Muscle of leg (tissue), 11 donors: Measurements from ENCODE around the gene MMP24. TPM values are rescaled to one million over a fixed set of nuclear protein-coding genes. Genes with fewer than 3 reads are reported as not detected.

Source experiments
- DNase-seq: peaks from one replicate; pipeline ENCODE4 v3.0.0; 2013
- H3K27ac ChIP-seq: one replicate; pipeline ENCODE4 v1.5.1; 2013; ENCODE audit warnings: mild to moderate bottlenecking, low read length, control low read depth
- H3K27me3 ChIP-seq: one replicate; pipeline ENCODE4 v1.6.1; 2013; ENCODE audit warnings: low read length; ENCODE audit not compliant: control insufficient read depth, insufficient read depth
- H3K36me3 ChIP-seq: one replicate; pipeline ENCODE4 v1.6.1; 2013; ENCODE audit warnings: low read length; ENCODE audit not compliant: control insufficient read depth, insufficient read depth
- H3K4me1 ChIP-seq: one replicate; pipeline ENCODE4 v1.6.1; 2013; ENCODE audit warnings: low read length; ENCODE audit not compliant: control insufficient read depth, insufficient read depth
- H3K4me3 ChIP-seq: one replicate; pipeline ENCODE4 v1.5.1; 2013; ENCODE audit warnings: low read length, control low read depth
- H3K9me3 ChIP-seq: replicated peaks from 2 replicates; pipeline ENCODE4 v1.6.1; 2013; ENCODE audit warnings: low read depth, low read length; ENCODE audit not compliant: control insufficient read depth
- WGBS: methylation state at CpG from one replicate; pipeline ENCODE4 v1.1.5; 2013; ENCODE audit warnings: missing lambda C conversion rate; ENCODE audit not compliant: insufficient coverage; 5-methylcytosine and 5-hydroxymethylcytosine counted together
- polyA plus RNA-seq, 8 donors: library from polyadenylated mRNA; unstranded; fragments of 120-200 nt; gene quantifications; one replicate each; pipeline versions ENCODE4 v1.2.1 to v1.2.3, GENCODE V29; 2013; ENCODE audit warnings: inconsistent platforms in 1 of 8, low replicate concordance in 1 of 8; ENCODE audit not compliant: insufficient read length in 8 of 8, insufficient read depth in 1 of 8
- total RNA-seq: library from RNA; stranded (reverse); fragments of 120-200 nt; gene quantifications from one replicate; pipeline ENCODE4 v1.2.4, GENCODE V29; 2013

The MMP24 gene
- total and polyA plus RNA-seq, 9 donors = 0.27 to 0.61 (median 0.36) TPM

DNA sequence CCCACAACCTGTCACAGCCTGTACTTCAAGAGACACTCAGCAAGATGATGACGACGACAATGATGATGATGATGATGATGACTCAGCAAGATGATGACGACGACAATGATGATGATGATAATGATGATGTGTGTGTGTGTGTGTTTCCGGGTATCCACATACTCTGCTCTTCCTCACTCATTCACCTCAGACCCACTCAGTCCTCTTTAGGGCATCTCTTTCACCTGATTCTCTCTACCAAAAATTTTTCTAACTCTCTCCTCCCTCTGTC, 59.3 kb downstream of the MMP24 start:
- H3K36me3 ChIP-seq = peaks cover 12% of the 10 kb centered on the region
- H3K9me3 ChIP-seq = no peaks in the 10 kb centered on the region
- no peak for DNase-seq
- H3K4me3 ChIP-seq = no peak overlapping the region
- H3K27me3 ChIP-seq = peaks cover 1% of the 10 kb centered on the region
- H3K27ac ChIP-seq = no peak overlapping the region
- no CpG with 5 or more reads among the region's 5 CpGs for WGBS
- peaks cover 16% of the 10 kb centered on the region for H3K4me1 ChIP-seq

GRCh38 chr20:35286077-35286898, 59.8 kb downstream of the MMP24 start:
- no peak for DNase-seq
- no peak overlapping the region for H3K27ac ChIP-seq
- H3K9me3 ChIP-seq = no peaks in the 10 kb centered on the region
- H3K27me3 ChIP-seq = peaks cover 2% of the 10 kb centered on the region
- H3K4me3 ChIP-seq = no peak overlapping the region
- 83% methylated on average over 8 of the region's 12 CpGs for WGBS
- H3K4me1 ChIP-seq = peaks cover 16% of the 10 kb centered on the region
- peaks cover 8% of the 10 kb centered on the region for H3K36me3 ChIP-seq

- no peak for DNase-seq
- no peak overlapping the region for H3K4me3 ChIP-seq
- no peak overlapping the region for H3K27ac ChIP-seq
- no peaks in the 10 kb centered on the region for H3K9me3 ChIP-seq
- H3K4me1 ChIP-seq = peaks cover 16% of the 10 kb centered on the region
- H3K27me3 ChIP-seq = peaks cover 3% of the 10 kb centered on the region
- WGBS = 87% methylated on average over 15 of the region's 17 CpGs
- peaks cover 3% of the 10 kb centered on the region for H3K36me3 ChIP-seq
These were observed 60.5 kb downstream of the MMP24 start for GRCh38 chr20:35286899-35287508.

GRCh38 chr20:35287509-35288324, 61.2 kb downstream of the MMP24 start:
- H3K4me3 ChIP-seq = no peak overlapping the region
- peaks cover 3% of the 10 kb centered on the region for H3K27me3 ChIP-seq
- H3K36me3 ChIP-seq = peaks cover 3% of the 10 kb centered on the region
- H3K27ac ChIP-seq = no peak overlapping the region
- H3K4me1 ChIP-seq = peaks cover 16% of the 10 kb centered on the region
- 86% methylated on average over 23 of the region's 28 CpGs for WGBS
- no peak for DNase-seq
- no peaks in the 10 kb centered on the region for H3K9me3 ChIP-seq

DNA sequence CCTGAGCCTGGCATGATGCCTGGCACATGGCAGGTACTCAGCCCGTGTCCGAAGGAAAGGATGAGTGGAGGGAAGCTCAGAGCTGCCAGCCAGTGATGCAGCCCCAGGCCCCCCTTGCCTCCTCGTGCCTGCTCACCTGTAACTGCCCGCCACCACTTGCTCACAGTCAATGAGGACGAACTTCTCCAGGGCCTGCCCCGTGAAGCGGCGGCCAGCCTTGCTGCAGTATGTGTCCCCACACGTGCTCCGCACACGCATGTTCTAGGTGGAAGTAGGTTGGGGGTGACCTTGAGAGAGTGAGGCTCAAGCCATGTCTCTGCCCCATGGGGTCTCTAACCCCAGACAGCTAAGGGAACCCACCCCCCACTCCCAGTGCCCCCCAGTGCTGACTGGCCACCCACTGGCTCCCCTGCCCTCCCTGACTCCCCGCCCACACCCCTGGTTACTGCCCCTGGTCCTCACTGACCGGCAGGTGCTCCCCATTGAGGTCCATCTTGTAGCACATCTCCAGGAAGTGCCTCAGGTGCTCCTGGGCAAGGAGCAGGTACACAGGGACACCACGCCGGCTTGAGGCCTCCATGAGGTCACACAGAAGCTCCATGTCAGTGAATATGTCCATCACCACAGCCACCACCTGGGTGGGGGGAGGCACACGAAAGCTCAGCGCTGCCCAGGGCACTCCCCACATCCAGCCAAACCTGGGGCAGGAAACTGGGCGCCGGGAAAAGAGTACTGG, 62.0 kb downstream of the MMP24 start:
- Histone ChIP-seq H3K4me3 (no peak overlapping the region), H3K27ac (no peak overlapping the region), H3K36me3 (no peaks in the 10 kb centered on the region), H3K27me3 (peaks cover 3% of the 10 kb centered on the region), H3K9me3 (no peaks in the 10 kb centered on the region), H3K4me1 (peaks cover 12% of the 10 kb centered on the region)
- WGBS = 68% methylated on average over 6 of the region's 19 CpGs
- DNase-seq = no peak

DNA sequence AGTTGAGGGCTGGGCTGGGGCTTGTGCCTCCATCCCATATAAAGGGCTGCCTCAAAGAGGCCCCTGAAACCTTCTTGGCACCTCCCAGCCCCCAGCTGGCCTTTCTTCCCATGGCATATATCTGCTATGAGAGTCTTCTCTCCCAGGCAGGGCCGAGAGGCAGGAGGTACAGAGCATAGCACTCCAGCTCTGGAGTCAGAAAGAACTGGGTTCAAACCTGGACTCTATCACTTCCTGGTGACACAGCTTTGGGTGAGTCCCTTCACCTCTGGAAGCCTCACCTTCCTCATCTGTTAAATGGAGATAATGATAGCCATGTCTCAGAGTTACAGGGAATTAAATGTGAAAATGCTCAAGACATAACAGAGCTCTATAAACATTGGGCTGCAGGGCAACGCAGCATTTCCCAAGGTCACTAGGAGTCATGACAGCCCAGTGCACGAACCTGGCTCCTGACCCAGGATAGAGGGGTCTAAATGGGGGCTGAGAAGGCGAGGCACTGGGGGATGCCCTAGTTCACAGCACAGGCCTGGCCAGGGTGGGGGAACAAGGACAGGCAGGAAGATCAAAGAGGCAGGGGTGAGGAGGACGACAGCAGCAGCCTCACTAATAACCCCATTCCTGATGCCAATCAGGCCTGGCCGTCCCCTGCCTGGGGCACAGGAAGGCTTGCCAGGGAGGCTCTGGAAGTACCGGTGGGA, 63.8 kb downstream of the MMP24 start:
- H3K9me3 ChIP-seq = no peaks in the 10 kb centered on the region
- H3K4me1 ChIP-seq = peaks cover 2% of the 10 kb centered on the region
- DNase-seq = no peak
- no peaks in the 10 kb centered on the region for H3K36me3 ChIP-seq
- no peak overlapping the region for H3K4me3 ChIP-seq
- no peak overlapping the region for H3K27ac ChIP-seq
- H3K27me3 ChIP-seq = peaks cover 3% of the 10 kb centered on the region
- WGBS = 47% methylated on average over 6 of the region's 7 CpGs

GRCh38 chr20:35290887-35291417, 64.5 kb downstream of the MMP24 start:
- no peaks in the 10 kb centered on the region for H3K9me3 ChIP-seq
- no peak overlapping the region for H3K27ac ChIP-seq
- peaks cover 6% of the 10 kb centered on the region for H3K27me3 ChIP-seq
- no peak overlapping the region for H3K4me3 ChIP-seq
- H3K4me1 ChIP-seq = no peaks in the 10 kb centered on the region
- no peak for DNase-seq
- WGBS = 44% methylated on average over 4 of the region's 7 CpGs
- H3K36me3 ChIP-seq = no peaks in the 10 kb centered on the region

DNA sequence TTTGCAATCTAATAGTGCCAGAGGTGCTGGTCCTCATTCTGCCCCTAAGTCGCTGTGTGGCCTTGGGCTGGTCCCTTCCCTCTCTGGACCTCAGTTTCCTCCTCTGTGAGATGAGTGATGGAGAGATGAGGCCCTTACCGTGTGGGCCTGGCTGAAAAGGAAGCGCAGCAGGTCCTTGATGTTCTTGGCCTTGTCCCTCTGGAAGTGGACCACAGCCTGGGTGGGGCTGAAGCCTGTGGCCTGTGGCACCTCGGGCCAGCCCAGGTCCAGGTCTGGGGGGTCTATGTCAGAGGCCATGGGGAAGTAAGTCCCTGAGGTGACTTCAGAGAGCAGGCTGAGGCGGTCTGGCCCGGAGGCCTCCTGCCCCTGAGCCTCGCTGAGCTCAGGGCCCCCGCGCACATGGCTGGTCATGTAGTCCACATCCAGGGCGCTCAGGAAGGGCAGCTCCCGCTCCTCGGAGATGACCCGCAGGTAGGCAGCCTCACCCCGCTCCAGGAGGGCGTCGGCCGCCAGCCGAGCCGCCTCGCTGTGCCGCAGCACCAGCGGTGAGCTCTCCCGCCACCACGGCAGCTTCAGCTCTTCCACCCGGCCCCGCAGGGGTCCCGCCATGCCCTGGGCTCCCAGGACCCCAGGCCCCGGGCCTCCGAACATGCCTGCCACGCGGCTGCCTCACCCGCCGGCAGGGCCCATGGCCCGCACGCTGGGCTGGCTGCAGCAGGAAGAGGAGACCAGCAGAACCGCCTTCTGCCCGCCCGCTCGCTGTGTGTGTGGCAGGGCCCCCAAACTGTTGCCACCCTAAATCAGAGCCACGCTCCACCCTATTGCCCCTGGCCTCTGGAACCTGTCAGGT, 65.4 kb downstream of the MMP24 start, which contains the start of gene FAM83C:
Gene FAM83C (minus strand): TSS at position 772 of the 850 bp plus-strand sequence. CDS start 121 bp downstream, at position 651.
- Histone ChIP-seq H3K27ac (no peak within 1 kb of the TSS), H3K9me3 (no peaks in the 10 kb centered on the region), H3K27me3 (peaks cover 6% of the 10 kb centered on the region), H3K4me3 (no peak within 1 kb of the TSS), H3K36me3 (no peaks in the 10 kb centered on the region), H3K4me1 (no peaks in the 10 kb centered on the region)
- 73% methylated on average over 36 of the region's 40 CpGs for WGBS
- DNase-seq = no peak
